Activated B cell treated with CpG ODN at 0.5 μM for 24 hours (primary cell): ENCODE results near the gene BCDIN3D. TPM values are rescaled to one million over a fixed set of nuclear protein-coding genes. Genes with fewer than 3 reads are reported as not detected.

ENCODE experiments used
- ATAC-seq: fragments of 200-7000 bp; cut with Tn5 transposase; one replicate; pipeline ENCODE4 v1.10.0; 2021; ENCODE audit warnings: low read depth, mild to moderate bottlenecking, moderate library complexity
- CTCF ChIA-PET: fragments of 350-600 bp; sonication (Branson Sonifier 250); formaldehyde crosslinking; loops from one replicate; lab custom pipeline; 2021; ENCODE audit warnings: antibody characterized with exemption; lab: Charles Lee
- POLR2A ChIA-PET: fragments of 350-600 bp; sonication (Branson Sonifier 250); formaldehyde crosslinking; loops from one replicate; lab custom pipeline; 2021; ENCODE audit warnings: antibody characterized with exemption; lab: Charles Lee
- DNase-seq: peaks from one replicate; pipeline ENCODE4 v3.0.0; 2022
- H3K27ac Mint-ChIP-seq: one replicate; pipeline ENCODE4 v1.8.0; 2020; ENCODE audit warnings: mixed read lengths
- H3K27me3 Mint-ChIP-seq: one replicate; pipeline ENCODE4 v1.8.0; 2021; ENCODE audit warnings: mixed read lengths
- H3K36me3 Mint-ChIP-seq: one replicate; pipeline ENCODE4 v1.8.0; 2021; ENCODE audit warnings: low read depth, mixed read lengths
- H3K4me1 Mint-ChIP-seq: one replicate; pipeline ENCODE4 v1.8.0; 2021; ENCODE audit warnings: mixed read lengths
- H3K4me3 Mint-ChIP-seq: one replicate; pipeline ENCODE4 v1.8.0; 2020; ENCODE audit warnings: mild to moderate bottlenecking, mixed read lengths
- H3K9me3 Mint-ChIP-seq: one replicate; pipeline ENCODE4 v1.8.0; 2020; ENCODE audit warnings: mixed read lengths
- intact Hi-C: fragments of 100-400 bp; cut with micrococcal nuclease; formaldehyde crosslinking; loops from one replicate; pipeline ENCODE4 v1.15.1; 2024
- total RNA-seq: library from RNA; stranded (reverse); gene quantifications from 2 replicates; pipeline ENCODE4 v1.2.3, GENCODE V29; 2022
- TF ChIP-seq, protein P1 (sequence below): fragments of 200-600 bp; IDR thresholded peaks from one replicate; pipeline ENCODE4 v1.8.0; 2022; ENCODE audit warnings: antibody characterized with exemption, mild to moderate bottlenecking

Gene BCDIN3D
- total RNA-seq, 1 donor from 2014 or later = 12.0 TPM

- ChIA-PET POLR2A (no interaction called here), CTCF (interaction anchor here (0.9 kb wide), 1 partner anchor 27 kb away, joined by 3 read pairs; no protein-coding TSS in a partner anchor)
- Mint-ChIP-seq H3K9me3 (no peaks in the 10 kb centered on the region), H3K36me3 (peaks cover 34% of the 10 kb centered on the region), H3K27me3 (no peaks in the 10 kb centered on the region), H3K4me3 (no peak overlapping the region), H3K27ac (no peak overlapping the region), H3K4me1 (no peaks in the 10 kb centered on the region)
- intact Hi-C loops = no loop called here
- ATAC-seq = no peak
- DNase-seq = no peak
- TF ChIP-seq, protein P1, sequence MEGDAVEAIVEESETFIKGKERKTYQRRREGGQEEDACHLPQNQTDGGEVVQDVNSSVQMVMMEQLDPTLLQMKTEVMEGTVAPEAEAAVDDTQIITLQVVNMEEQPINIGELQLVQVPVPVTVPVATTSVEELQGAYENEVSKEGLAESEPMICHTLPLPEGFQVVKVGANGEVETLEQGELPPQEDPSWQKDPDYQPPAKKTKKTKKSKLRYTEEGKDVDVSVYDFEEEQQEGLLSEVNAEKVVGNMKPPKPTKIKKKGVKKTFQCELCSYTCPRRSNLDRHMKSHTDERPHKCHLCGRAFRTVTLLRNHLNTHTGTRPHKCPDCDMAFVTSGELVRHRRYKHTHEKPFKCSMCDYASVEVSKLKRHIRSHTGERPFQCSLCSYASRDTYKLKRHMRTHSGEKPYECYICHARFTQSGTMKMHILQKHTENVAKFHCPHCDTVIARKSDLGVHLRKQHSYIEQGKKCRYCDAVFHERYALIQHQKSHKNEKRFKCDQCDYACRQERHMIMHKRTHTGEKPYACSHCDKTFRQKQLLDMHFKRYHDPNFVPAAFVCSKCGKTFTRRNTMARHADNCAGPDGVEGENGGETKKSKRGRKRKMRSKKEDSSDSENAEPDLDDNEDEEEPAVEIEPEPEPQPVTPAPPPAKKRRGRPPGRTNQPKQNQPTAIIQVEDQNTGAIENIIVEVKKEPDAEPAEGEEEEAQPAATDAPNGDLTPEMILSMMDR = no peak
These were observed 39.0 kb downstream of the BCDIN3D start for GRCh38 chr12:49803693-49804450.

DNA sequence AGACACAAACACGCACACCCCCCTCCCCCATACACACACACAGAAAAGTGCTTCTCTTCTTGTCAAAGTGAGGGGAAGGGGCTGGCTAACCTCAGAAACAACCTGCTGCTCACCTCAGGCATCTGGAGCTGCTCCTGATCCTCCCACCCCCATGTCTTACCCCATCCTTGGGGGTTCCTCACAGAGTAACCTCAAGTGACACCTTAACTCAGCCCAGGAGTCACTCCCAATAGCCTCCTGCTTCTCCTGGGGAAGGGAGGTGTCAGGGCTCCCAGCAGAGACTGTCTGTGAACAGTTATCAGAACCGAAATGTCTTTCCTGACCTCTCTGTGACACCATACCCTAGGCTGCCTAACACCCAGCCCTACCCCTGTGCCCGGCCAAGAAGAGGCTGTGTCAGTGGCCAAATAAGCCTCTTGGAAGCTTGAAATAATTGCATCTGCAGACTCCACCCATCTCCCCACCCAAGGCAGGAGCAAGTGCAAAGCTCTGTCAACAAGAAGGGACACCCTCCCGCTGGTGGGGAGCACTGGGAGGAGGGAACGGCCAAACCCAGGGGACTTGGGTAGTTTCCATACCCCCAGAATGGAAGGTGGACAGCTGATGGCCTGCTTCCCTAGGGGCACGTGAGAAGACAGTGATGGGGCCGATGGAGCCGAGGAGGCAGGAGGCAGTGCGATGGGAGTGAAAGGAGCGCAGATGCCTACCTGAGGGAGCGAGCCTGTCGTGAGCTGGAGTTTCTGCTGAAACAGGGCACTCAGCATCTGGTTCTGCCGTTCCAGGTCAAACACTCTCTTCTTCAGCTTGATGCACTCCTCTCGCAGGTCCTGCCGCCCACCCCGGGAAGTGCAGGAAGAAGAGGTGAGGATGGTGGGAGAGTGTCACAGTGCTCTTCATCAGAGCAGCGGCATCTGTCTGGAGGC, 41.5 kb downstream of the BCDIN3D start:
- POLR2A ChIA-PET = no interaction called here
- H3K9me3 Mint-ChIP-seq = no peaks in the 10 kb centered on the region
- peaks cover 42% of the 10 kb centered on the region for H3K36me3 Mint-ChIP-seq
- TF ChIP-seq, protein P1 = no peak
- DNase-seq (no peak), ATAC-seq (no peak)
- H3K4me1 Mint-ChIP-seq = no peaks in the 10 kb centered on the region
- no peak overlapping the region for H3K27ac Mint-ChIP-seq
- no peak overlapping the region for H3K4me3 Mint-ChIP-seq
- CTCF ChIA-PET = no interaction called here
- intact Hi-C loops = no loop called here
- H3K27me3 Mint-ChIP-seq = no peaks in the 10 kb centered on the region

GRCh38 chr12:49800421-49801140, 42.3 kb downstream of the BCDIN3D start:
- H3K4me3 Mint-ChIP-seq = no peak overlapping the region
- ChIA-PET POLR2A (no interaction called here), CTCF (no interaction called here)
- intact Hi-C loops = no loop called here
- ATAC-seq = no peak
- H3K27ac Mint-ChIP-seq = no peak overlapping the region
- H3K4me1 Mint-ChIP-seq = no peaks in the 10 kb centered on the region
- TF ChIP-seq, protein P1 = no peak
- DNase-seq = no peak
- peaks cover 40% of the 10 kb centered on the region for H3K36me3 Mint-ChIP-seq
- no peaks in the 10 kb centered on the region for H3K27me3 Mint-ChIP-seq
- no peaks in the 10 kb centered on the region for H3K9me3 Mint-ChIP-seq

DNA sequence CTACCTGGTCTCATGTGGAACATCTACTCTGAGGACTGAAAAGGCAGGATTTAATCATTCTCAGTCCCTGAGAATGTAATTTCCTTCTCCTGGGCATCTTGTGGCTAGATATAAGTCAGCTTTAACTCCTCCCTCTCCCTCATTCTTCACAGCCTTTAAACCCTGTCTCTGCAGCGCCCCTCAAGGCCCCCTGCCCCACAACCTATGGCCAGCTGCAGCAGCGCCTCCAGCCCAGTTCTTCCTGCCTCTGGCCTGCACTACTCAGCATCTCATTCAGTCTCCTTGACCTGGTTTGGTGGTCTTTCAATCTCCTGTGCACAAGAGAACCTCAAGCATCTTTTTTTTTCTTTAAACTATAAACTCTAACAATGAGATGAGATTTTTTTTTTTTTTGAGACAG, 44.0 kb downstream of the BCDIN3D start:
- H3K27ac Mint-ChIP-seq = no peak overlapping the region
- POLR2A ChIA-PET = interaction anchor here (0.6 kb wide), 2 partner anchors 9 to 27 kb away, joined by 3 to 5 read pairs; no protein-coding TSS in a partner anchor
- TF ChIP-seq, protein P1 = no peak

More for the DNA sequence above, 44.0 kb downstream of the BCDIN3D start:
- H3K27me3 Mint-ChIP-seq = no peaks in the 10 kb centered on the region
- H3K4me3 Mint-ChIP-seq = no peak overlapping the region
- no peaks in the 10 kb centered on the region for H3K9me3 Mint-ChIP-seq
- intact Hi-C loops = no loop called here
- peaks cover 32% of the 10 kb centered on the region for H3K36me3 Mint-ChIP-seq
- DNase-seq = no peak
- no peak for ATAC-seq
- CTCF ChIA-PET = no interaction called here
- H3K4me1 Mint-ChIP-seq = no peaks in the 10 kb centered on the region
